Lower leg skin (tissue), 4 donors: ENCODE measurements around the gene IKBKG. TPM values are rescaled to one million over a fixed set of nuclear protein-coding genes. Genes with fewer than 3 reads are reported as not detected.

ENCODE experiments used
- DNase-seq, 2 donors: peaks; one replicate each; pipeline ENCODE4 v3.0.0-alpha.2; 2019; ENCODE audit warnings: low spot score in 2 of 2
- H3K4me3 ChIP-seq: fragments of 200-600 bp; sonication (generic); 2 replicates; pipeline ENCODE4 v1.5.1; 2017; ENCODE audit warnings: mild to moderate bottlenecking, low read depth; ENCODE audit not compliant: poor library complexity, severe bottlenecking
- CTCF ChIP-seq, 3 donors: fragments of 450-650 bp; IDR thresholded peaks; one replicate each; pipeline ENCODE4 v1.5.1; 2016; ENCODE audit warnings: antibody characterized with exemption in 3 of 3, mild to moderate bottlenecking in 3 of 3, moderate library complexity in 2 of 3
- POLR2A ChIP-seq, 2 donors: fragments of 450-650 bp; IDR thresholded peaks; one replicate each; pipeline ENCODE4 v1.6.1; 2016 to 2017; ENCODE audit warnings: antibody characterized with exemption in 2 of 2, mild to moderate bottlenecking in 1 of 2, moderate library complexity in 1 of 2
- WGBS, 2 donors: methylation state at CpG; one replicate each; pipeline ENCODE4 v1.1.5; 2018; 5-methylcytosine and 5-hydroxymethylcytosine counted together
- intact Hi-C: fragments of 100-400 bp; cut with DNase I; formaldehyde crosslinking; loops from one replicate; pipeline ENCODE4 v1.15.0; 2023; ENCODE audit warnings: low total_unique reads
- total RNA-seq, 4 donors: library from RNA; depleted of rRNA; stranded (reverse); fragments of >200 nt; gene quantifications; one replicate each; pipeline ENCODE4 v1.1.0, GENCODE V29; 2016

IKBKG gene
- total RNA-seq, 4 donors from 2014 or later: 14.1 to 62.5 (median 22.1) TPM

- DNase-seq: no peak
These were observed 32.1 kb upstream of the IKBKG start for GRCh38 chrX:154515090-154515965.

GRCh38 chrX:154515966-154516655 lies 31.3 kb upstream of the IKBKG start, which contains the start of gene FAM3A:
TSS of gene FAM3A (minus strand) at chrX:154516232. CDS start at chrX:154515772, 460 bp downstream.
- intact Hi-C loops: no loop called here
- TF ChIP-seq POLR2A (IDR thresholded peaks at IDR 0.05) (peak in 1 of 2 donors; percentile 53), CTCF (IDR thresholded peaks at IDR 0.05) (no peak)
- peak within 1 kb of the TSS; percentile 40 for H3K4me3 ChIP-seq
- WGBS, 2 donors: 0 to 25% methylated on average over 5 to 14 of the region's 59 CpGs
- DNase-seq: peak; percentile 89 to 98

More at GRCh38 chrX:154515090-154515965, 32.1 kb upstream of the IKBKG start:
- intact Hi-C loops: no loop called here
- 20 to 62% methylated on average over 19 to 34 of the region's 34 CpGs for WGBS, 2 donors
- peak overlapping the region; percentile 40 for H3K4me3 ChIP-seq
- TF ChIP-seq CTCF (IDR thresholded peaks at IDR 0.05): no peak
- no peak for TF ChIP-seq POLR2A (IDR thresholded peaks at IDR 0.05)

- WGBS, 2 donors: 5 to 26% methylated on average over 19 of the region's 19 CpGs
- DNase-seq: no peak
These were observed 30.7 kb upstream of the IKBKG start for GRCh38 chrX:154516656-154517100.

GRCh38 chrX:154517101-154517781 lies 30.2 kb upstream of the IKBKG start:
- intact Hi-C loops: no loop called here
- TF ChIP-seq CTCF (IDR thresholded peaks at IDR 0.05): no peak
- no peak for TF ChIP-seq POLR2A (IDR thresholded peaks at IDR 0.05)
- no peak overlapping the region for H3K4me3 ChIP-seq
- 44 to 62% methylated on average over 15 to 25 of the region's 25 CpGs for WGBS, 2 donors
- no peak for DNase-seq

More at GRCh38 chrX:154516656-154517100, 30.7 kb upstream of the IKBKG start:
- TF ChIP-seq POLR2A (IDR thresholded peaks at IDR 0.05) (no peak), CTCF (IDR thresholded peaks at IDR 0.05) (no peak)
- H3K4me3 ChIP-seq: no peak overlapping the region
- intact Hi-C loops: no loop called here

- 89 to 99% methylated on average over 8 of the region's 8 CpGs for WGBS, 2 donors
- no peak for TF ChIP-seq POLR2A (IDR thresholded peaks at IDR 0.05)
- no peak for TF ChIP-seq CTCF (IDR thresholded peaks at IDR 0.05)
- no peak overlapping the region for H3K4me3 ChIP-seq
- intact Hi-C loops: no loop called here
- DNase-seq: no peak
These were observed 28.0 kb upstream of the IKBKG start for GRCh38 chrX:154519389-154519788.
